ENCODE measurements around the gene CDH1.

Gene CDH1

GRCh38 chr16:68806422-68806821 lies 69.3 kb downstream of the CDH1 start:
- DNase-seq: no peak
- H3K36me3 ChIP-seq (ENCODE audit: control insufficient read depth, insufficient read depth, low read length): no peaks in the 10 kb centered on the region
- no peak overlapping the region for H3K27ac ChIP-seq (ENCODE audit: insufficient read depth, low read length, poor library complexity, severe bottlenecking)

GRCh38 chr16:68806981-68807380 lies 69.9 kb downstream of the CDH1 start:
- Histone ChIP-seq H3K27me3 (replicated peaks; ENCODE audit: control insufficient read depth, insufficient read depth, low read length, poor library complexity, severe bottlenecking) (no peaks in the 10 kb centered on the region), H3K4me1 (ENCODE audit: control insufficient read depth, insufficient read depth, low read length, poor library complexity, severe bottlenecking) (no peaks in the 10 kb centered on the region), H3K27ac (ENCODE audit: insufficient read depth, low read length, poor library complexity, severe bottlenecking) (no peak overlapping the region), H3K4me3 (ENCODE audit: insufficient read depth, low read depth, low read length, poor library complexity, severe bottlenecking) (no peak overlapping the region), H3K36me3 (ENCODE audit: control insufficient read depth, insufficient read depth, low read length) (no peaks in the 10 kb centered on the region), H3K9me3 (ENCODE audit: control insufficient read depth, low read length) (no peaks in the 10 kb centered on the region)
- no peak for DNase-seq

More at GRCh38 chr16:68806422-68806821, 69.3 kb downstream of the CDH1 start:
- Histone ChIP-seq H3K4me1 (ENCODE audit: control insufficient read depth, insufficient read depth, low read length, poor library complexity, severe bottlenecking) (no peaks in the 10 kb centered on the region), H3K4me3 (ENCODE audit: insufficient read depth, low read depth, low read length, poor library complexity, severe bottlenecking) (no peak overlapping the region), H3K27me3 (replicated peaks; ENCODE audit: control insufficient read depth, insufficient read depth, low read length, poor library complexity, severe bottlenecking) (no peaks in the 10 kb centered on the region), H3K9me3 (ENCODE audit: control insufficient read depth, low read length) (no peaks in the 10 kb centered on the region)

DNA sequence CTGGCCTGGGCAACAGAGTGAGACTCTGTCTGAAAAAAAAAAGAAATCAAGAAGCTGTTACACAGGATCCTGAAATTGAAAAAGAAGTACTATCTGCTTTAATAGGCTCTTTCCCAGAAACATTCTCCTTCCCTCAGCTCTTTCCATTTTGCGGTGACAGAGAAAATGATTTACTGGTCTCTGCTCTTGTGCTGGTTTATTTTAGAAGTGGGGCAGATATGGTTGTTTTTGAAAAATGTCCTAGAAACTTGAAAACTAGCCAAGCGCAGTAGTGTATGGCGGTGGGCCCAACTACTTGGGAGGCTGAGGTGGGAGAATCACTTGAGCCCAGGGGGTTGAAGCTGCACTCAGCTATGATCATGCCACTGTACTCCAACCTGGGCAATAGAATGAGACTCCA lies 77.4 kb downstream of the CDH1 start:
- no peak for DNase-seq
- H3K27me3 ChIP-seq (replicated peaks; ENCODE audit: control insufficient read depth, insufficient read depth, low read length, poor library complexity, severe bottlenecking): no peaks in the 10 kb centered on the region
- H3K4me1 ChIP-seq (ENCODE audit: control insufficient read depth, insufficient read depth, low read length, poor library complexity, severe bottlenecking): no peaks in the 10 kb centered on the region
- H3K27ac ChIP-seq (ENCODE audit: insufficient read depth, low read length, poor library complexity, severe bottlenecking): no peak overlapping the region
- H3K9me3 ChIP-seq (ENCODE audit: control insufficient read depth, low read length): no peaks in the 10 kb centered on the region
- H3K4me3 ChIP-seq (ENCODE audit: insufficient read depth, low read depth, low read length, poor library complexity, severe bottlenecking): no peak overlapping the region
- H3K36me3 ChIP-seq (ENCODE audit: control insufficient read depth, insufficient read depth, low read length): no peaks in the 10 kb centered on the region

- no peaks in the 10 kb centered on the region for H3K36me3 ChIP-seq (ENCODE audit: control insufficient read depth, insufficient read depth, low read length)
- no peak overlapping the region for H3K4me3 ChIP-seq (ENCODE audit: insufficient read depth, low read depth, low read length, poor library complexity, severe bottlenecking)
- no peaks in the 10 kb centered on the region for H3K9me3 ChIP-seq (ENCODE audit: control insufficient read depth, low read length)
- no peaks in the 10 kb centered on the region for H3K27me3 ChIP-seq (replicated peaks; ENCODE audit: control insufficient read depth, insufficient read depth, low read length, poor library complexity, severe bottlenecking)
- no peaks in the 10 kb centered on the region for H3K4me1 ChIP-seq (ENCODE audit: control insufficient read depth, insufficient read depth, low read length, poor library complexity, severe bottlenecking)
- no peak for DNase-seq
- no peak overlapping the region for H3K27ac ChIP-seq (ENCODE audit: insufficient read depth, low read length, poor library complexity, severe bottlenecking)
These were observed 86.5 kb downstream of the CDH1 start for GRCh38 chr16:68823401-68824135.

- no peak overlapping the region for H3K27ac ChIP-seq (ENCODE audit: insufficient read depth, low read length, poor library complexity, severe bottlenecking)
- no peaks in the 10 kb centered on the region for H3K4me1 ChIP-seq (ENCODE audit: control insufficient read depth, insufficient read depth, low read length, poor library complexity, severe bottlenecking)
- no peaks in the 10 kb centered on the region for H3K9me3 ChIP-seq (ENCODE audit: control insufficient read depth, low read length)
- no peak for DNase-seq
- H3K4me3 ChIP-seq (ENCODE audit: insufficient read depth, low read depth, low read length, poor library complexity, severe bottlenecking): no peak overlapping the region
- no peaks in the 10 kb centered on the region for H3K36me3 ChIP-seq (ENCODE audit: control insufficient read depth, insufficient read depth, low read length)
- no peaks in the 10 kb centered on the region for H3K27me3 ChIP-seq (replicated peaks; ENCODE audit: control insufficient read depth, insufficient read depth, low read length, poor library complexity, severe bottlenecking)
These were observed 88.3 kb downstream of the CDH1 start for GRCh38 chr16:68825427-68825826.

DNA sequence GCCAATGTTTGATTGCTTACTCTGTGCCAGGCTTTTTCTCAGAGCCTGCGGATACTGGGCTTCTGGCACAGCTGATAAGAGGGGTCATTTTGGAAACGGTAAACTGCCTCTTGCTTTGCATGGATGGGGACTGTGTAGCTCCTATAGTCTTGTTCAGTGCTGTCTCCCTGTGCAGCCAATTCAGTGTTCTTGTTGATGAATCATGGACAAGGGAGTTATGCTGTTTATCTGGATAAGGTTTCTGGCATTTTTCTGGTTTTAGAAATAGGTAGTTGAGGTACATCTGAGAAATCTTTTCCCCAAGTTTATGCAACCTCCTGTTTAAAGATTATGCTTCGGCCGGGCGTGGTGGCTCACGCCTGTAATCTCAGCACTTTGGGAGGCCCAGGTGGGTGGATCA lies 89.6 kb downstream of the CDH1 start:
- no peaks in the 10 kb centered on the region for H3K27me3 ChIP-seq (replicated peaks; ENCODE audit: control insufficient read depth, insufficient read depth, low read length, poor library complexity, severe bottlenecking)
- H3K27ac ChIP-seq (ENCODE audit: insufficient read depth, low read length, poor library complexity, severe bottlenecking): no peak overlapping the region
- H3K4me1 ChIP-seq (ENCODE audit: control insufficient read depth, insufficient read depth, low read length, poor library complexity, severe bottlenecking): no peaks in the 10 kb centered on the region
- H3K36me3 ChIP-seq (ENCODE audit: control insufficient read depth, insufficient read depth, low read length): no peaks in the 10 kb centered on the region
- no peak for DNase-seq
- no peaks in the 10 kb centered on the region for H3K9me3 ChIP-seq (ENCODE audit: control insufficient read depth, low read length)
- no peak overlapping the region for H3K4me3 ChIP-seq (ENCODE audit: insufficient read depth, low read depth, low read length, poor library complexity, severe bottlenecking)

DNA sequence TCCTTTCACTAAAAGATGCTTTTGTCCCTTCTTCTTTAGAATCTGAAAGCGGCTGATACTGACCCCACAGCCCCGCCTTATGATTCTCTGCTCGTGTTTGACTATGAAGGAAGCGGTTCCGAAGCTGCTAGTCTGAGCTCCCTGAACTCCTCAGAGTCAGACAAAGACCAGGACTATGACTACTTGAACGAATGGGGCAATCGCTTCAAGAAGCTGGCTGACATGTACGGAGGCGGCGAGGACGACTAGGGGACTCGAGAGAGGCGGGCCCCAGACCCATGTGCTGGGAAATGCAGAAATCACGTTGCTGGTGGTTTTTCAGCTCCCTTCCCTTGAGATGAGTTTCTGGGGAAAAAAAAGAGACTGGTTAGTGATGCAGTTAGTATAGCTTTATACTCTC lies 96.2 kb downstream of the CDH1 start:
- no peaks in the 10 kb centered on the region for H3K27me3 ChIP-seq (replicated peaks; ENCODE audit: control insufficient read depth, insufficient read depth, low read length, poor library complexity, severe bottlenecking)
- no peak for DNase-seq
- no peak overlapping the region for H3K4me3 ChIP-seq (ENCODE audit: insufficient read depth, low read depth, low read length, poor library complexity, severe bottlenecking)
- no peaks in the 10 kb centered on the region for H3K9me3 ChIP-seq (ENCODE audit: control insufficient read depth, low read length)
- no peak overlapping the region for H3K27ac ChIP-seq (ENCODE audit: insufficient read depth, low read length, poor library complexity, severe bottlenecking)
- no peaks in the 10 kb centered on the region for H3K36me3 ChIP-seq (ENCODE audit: control insufficient read depth, insufficient read depth, low read length)
- H3K4me1 ChIP-seq (ENCODE audit: control insufficient read depth, insufficient read depth, low read length, poor library complexity, severe bottlenecking): no peaks in the 10 kb centered on the region

GRCh38 chr16:68834550-68834949 lies 97.5 kb downstream of the CDH1 start:
- H3K27me3 ChIP-seq (replicated peaks; ENCODE audit: control insufficient read depth, insufficient read depth, low read length, poor library complexity, severe bottlenecking): no peaks in the 10 kb centered on the region
- no peak for DNase-seq
- H3K9me3 ChIP-seq (ENCODE audit: control insufficient read depth, low read length): no peaks in the 10 kb centered on the region
- no peaks in the 10 kb centered on the region for H3K36me3 ChIP-seq (ENCODE audit: control insufficient read depth, insufficient read depth, low read length)
- H3K27ac ChIP-seq (ENCODE audit: insufficient read depth, low read length, poor library complexity, severe bottlenecking): no peak overlapping the region
- no peaks in the 10 kb centered on the region for H3K4me1 ChIP-seq (ENCODE audit: control insufficient read depth, insufficient read depth, low read length, poor library complexity, severe bottlenecking)
- no peak overlapping the region for H3K4me3 ChIP-seq (ENCODE audit: insufficient read depth, low read depth, low read length, poor library complexity, severe bottlenecking)

DNA sequence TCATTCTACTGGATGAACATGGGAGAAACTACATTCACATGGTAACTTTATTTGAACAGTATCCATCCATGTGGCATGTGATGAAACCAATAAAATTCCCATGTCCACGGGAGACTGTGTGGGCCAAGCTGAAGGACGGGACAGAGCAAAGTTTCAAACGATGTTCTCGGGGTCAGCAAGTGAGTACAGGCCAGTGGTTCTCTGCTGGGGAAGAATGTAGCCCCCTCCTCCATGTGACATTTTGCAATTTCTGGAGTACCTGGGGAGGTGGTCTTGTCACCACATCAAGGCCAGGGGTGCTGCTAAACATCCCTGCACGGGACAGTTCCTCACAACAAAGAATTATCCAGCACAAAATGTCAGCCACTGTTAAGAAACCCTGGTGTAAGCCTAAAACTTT lies 98.9 kb downstream of the CDH1 start:
- no peak overlapping the region for H3K4me3 ChIP-seq (ENCODE audit: insufficient read depth, low read depth, low read length, poor library complexity, severe bottlenecking)
- no peaks in the 10 kb centered on the region for H3K9me3 ChIP-seq (ENCODE audit: control insufficient read depth, low read length)
- H3K4me1 ChIP-seq (ENCODE audit: control insufficient read depth, insufficient read depth, low read length, poor library complexity, severe bottlenecking): no peaks in the 10 kb centered on the region
- no peak overlapping the region for H3K27ac ChIP-seq (ENCODE audit: insufficient read depth, low read length, poor library complexity, severe bottlenecking)
- DNase-seq: no peak
- H3K36me3 ChIP-seq (ENCODE audit: control insufficient read depth, insufficient read depth, low read length): no peaks in the 10 kb centered on the region
- no peaks in the 10 kb centered on the region for H3K27me3 ChIP-seq (replicated peaks; ENCODE audit: control insufficient read depth, insufficient read depth, low read length, poor library complexity, severe bottlenecking)

DNA sequence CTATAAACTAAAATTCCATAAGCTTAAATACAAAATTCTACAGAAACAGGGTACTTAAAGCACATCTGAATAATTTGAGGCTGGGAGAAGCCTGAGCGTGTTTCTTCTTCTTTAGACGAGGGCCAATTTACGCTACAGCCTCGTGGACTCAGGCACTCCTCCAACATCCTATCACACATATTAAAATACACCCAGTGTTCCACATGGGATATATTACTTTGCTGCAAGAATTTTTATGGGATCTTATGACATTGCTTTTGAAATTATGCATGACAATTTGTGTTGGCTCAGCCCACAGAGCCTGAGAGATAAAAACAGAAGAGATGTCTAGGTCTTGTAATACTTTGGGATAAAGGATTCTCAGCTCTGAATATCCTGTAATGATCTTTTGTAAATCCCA lies 102.7 kb downstream of the CDH1 start:
- Histone ChIP-seq H3K4me1 (ENCODE audit: control insufficient read depth, insufficient read depth, low read length, poor library complexity, severe bottlenecking) (peaks cover 5% of the 10 kb centered on the region), H3K27me3 (replicated peaks; ENCODE audit: control insufficient read depth, insufficient read depth, low read length, poor library complexity, severe bottlenecking) (no peaks in the 10 kb centered on the region), H3K4me3 (ENCODE audit: insufficient read depth, low read depth, low read length, poor library complexity, severe bottlenecking) (no peak overlapping the region), H3K27ac (ENCODE audit: insufficient read depth, low read length, poor library complexity, severe bottlenecking) (no peak overlapping the region), H3K9me3 (ENCODE audit: control insufficient read depth, low read length) (no peaks in the 10 kb centered on the region), H3K36me3 (ENCODE audit: control insufficient read depth, insufficient read depth, low read length) (no peaks in the 10 kb centered on the region)
- no peak for DNase-seq
